Measurements from ENCODE around the gene ANKFN1. TPM values are rescaled to one million over a fixed set of nuclear protein-coding genes. Genes with fewer than 3 reads are reported as not detected.

Gene ANKFN1
- total RNA-seq, 1 donor: under 0.01 TPM

- no peak for DNase-seq (ENCODE audit: low read depth in 2 of 3, low spot score in 2 of 3)
These were observed 278.5 kb downstream of the ANKFN1 start for GRCh38 chr17:56431736-56432135.

- DNase-seq (ENCODE audit: low read depth in 2 of 3, low spot score in 2 of 3): no peak
These were observed 279.2 kb downstream of the ANKFN1 start for GRCh38 chr17:56432443-56432842.

GRCh38 chr17:56434610-56435009, 281.3 kb downstream of the ANKFN1 start:
- no peak for DNase-seq (ENCODE audit: low read depth in 2 of 3, low spot score in 2 of 3)

- no peak for DNase-seq (ENCODE audit: low read depth in 2 of 3, low spot score in 2 of 3)
These were observed 282.9 kb downstream of the ANKFN1 start for GRCh38 chr17:56436142-56436541.

GRCh38 chr17:56440419-56440818, 287.1 kb downstream of the ANKFN1 start:
- DNase-seq (ENCODE audit: low read depth in 2 of 3, low spot score in 2 of 3): no peak

- DNase-seq (ENCODE audit: low read depth in 2 of 3, low spot score in 2 of 3): no peak
These were observed 288.0 kb downstream of the ANKFN1 start for GRCh38 chr17:56441308-56441707.

- DNase-seq (ENCODE audit: low read depth in 2 of 3, low spot score in 2 of 3): no peak
These were observed 292.6 kb downstream of the ANKFN1 start for GRCh38 chr17:56445692-56446411.

- DNase-seq (ENCODE audit: low read depth in 2 of 3, low spot score in 2 of 3): no peak
These were observed 293.9 kb downstream of the ANKFN1 start for GRCh38 chr17:56447171-56447570.

GRCh38 chr17:56448371-56448770, 295.1 kb downstream of the ANKFN1 start:
- DNase-seq (ENCODE audit: low read depth in 2 of 3, low spot score in 2 of 3): no peak

GRCh38 chr17:56449176-56449575, 295.9 kb downstream of the ANKFN1 start:
- DNase-seq (ENCODE audit: low read depth in 2 of 3, low spot score in 2 of 3): no peak

GRCh38 chr17:56451629-56452028, 298.4 kb downstream of the ANKFN1 start:
- DNase-seq (ENCODE audit: low read depth in 2 of 3, low spot score in 2 of 3): no peak

- DNase-seq (ENCODE audit: low read depth in 2 of 3, low spot score in 2 of 3): no peak
These were observed 299.2 kb downstream of the ANKFN1 start for GRCh38 chr17:56452461-56452860.

- DNase-seq (ENCODE audit: low read depth in 2 of 3, low spot score in 2 of 3): no peak
These were observed 304.2 kb downstream of the ANKFN1 start for GRCh38 chr17:56457501-56457900.

GRCh38 chr17:56465886-56466285, 312.6 kb downstream of the ANKFN1 start:
- no peak for DNase-seq (ENCODE audit: low read depth in 2 of 3, low spot score in 2 of 3)

GRCh38 chr17:56468840-56469239, 315.6 kb downstream of the ANKFN1 start:
- no peak for DNase-seq (ENCODE audit: low read depth in 2 of 3, low spot score in 2 of 3)

- no peak for DNase-seq (ENCODE audit: low read depth in 2 of 3, low spot score in 2 of 3)
These were observed 318.4 kb downstream of the ANKFN1 start for GRCh38 chr17:56471696-56472095.

GRCh38 chr17:56475116-56475515, 321.8 kb downstream of the ANKFN1 start:
- no peak for DNase-seq (ENCODE audit: low read depth in 2 of 3, low spot score in 2 of 3)

GRCh38 chr17:56478836-56479447, 325.7 kb downstream of the ANKFN1 start:
- DNase-seq (ENCODE audit: low read depth in 2 of 3, low spot score in 2 of 3): peak in 2 of 3 donors; percentile 37 to 60

GRCh38 chr17:56480501-56480900, 327.2 kb downstream of the ANKFN1 start:
- no peak for DNase-seq (ENCODE audit: low read depth in 2 of 3, low spot score in 2 of 3)

- DNase-seq (ENCODE audit: low read depth in 2 of 3, low spot score in 2 of 3): no peak
These were observed 328.4 kb downstream of the ANKFN1 start for GRCh38 chr17:56481659-56482058.

GRCh38 chr17:56482229-56482628, 329.0 kb downstream of the ANKFN1 start:
- no peak for DNase-seq (ENCODE audit: low read depth in 2 of 3, low spot score in 2 of 3)

GRCh38 chr17:56486732-56487131, 333.5 kb downstream of the ANKFN1 start:
- DNase-seq (ENCODE audit: low read depth in 2 of 3, low spot score in 2 of 3): no peak
